ENCODE data around the gene TNNC1.
A peak's percentile ranks its signal among the peaks of the same experiment; 100 is the strongest.

Gene TNNC1

DNA sequence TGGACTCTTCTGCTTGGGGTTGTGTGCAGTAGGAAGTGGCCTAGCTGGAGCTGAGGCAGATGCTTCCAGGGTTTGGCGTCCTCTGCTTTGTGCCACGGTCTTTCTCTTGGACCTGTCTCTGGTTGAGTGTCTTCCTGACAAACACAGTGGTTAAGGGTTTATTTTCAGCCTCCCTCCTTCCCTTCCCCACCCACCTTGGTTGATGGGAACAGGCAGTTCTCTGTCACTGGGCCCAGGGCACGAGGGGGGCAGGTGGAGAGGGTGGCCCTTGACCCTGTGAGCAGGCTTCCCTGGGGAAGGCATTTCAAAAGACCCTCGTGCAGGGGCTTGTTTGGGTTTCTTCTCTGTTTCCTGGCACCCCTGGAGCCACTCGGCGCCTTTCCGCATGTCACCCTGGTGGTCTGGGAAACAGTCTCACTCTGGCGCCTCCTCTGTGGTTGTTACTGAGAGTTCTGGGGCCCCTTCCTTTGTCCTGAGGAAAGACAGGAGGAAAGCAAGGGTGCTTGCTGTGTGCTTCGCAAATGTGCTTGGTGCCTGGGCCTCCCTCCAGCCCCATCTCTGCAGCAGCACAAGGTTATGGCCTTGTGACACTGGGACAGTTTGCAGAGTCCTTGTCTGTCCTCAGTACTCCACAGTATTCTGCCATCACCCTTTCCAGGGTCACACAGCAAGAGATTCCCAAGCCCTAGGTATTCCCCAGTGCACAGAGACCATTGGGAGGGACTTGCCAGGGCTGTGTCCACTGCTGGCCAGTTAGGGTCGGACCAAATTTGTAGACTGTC is 31.0 kb upstream of the TNNC1 start:
- H3K27ac ChIP-seq = peak overlapping the region; percentile 82
- no peaks in the 10 kb centered on the region for H3K9me3 ChIP-seq
- H3K9ac ChIP-seq = peak overlapping the region; percentile 59; the same call in 1 of the 2 replicates
- peaks cover 54% of the 10 kb centered on the region for H3K4me1 ChIP-seq
- H3K36me3 ChIP-seq = peaks cover 87% of the 10 kb centered on the region
- H4K20me1 ChIP-seq = peaks cover 13% of the 10 kb centered on the region
- H3K4me2 ChIP-seq = peak overlapping the region; percentile 86
- H3K4me3 ChIP-seq = no peak overlapping the region
- H3K27me3 ChIP-seq = no peaks in the 10 kb centered on the region
- TF ChIP-seq Cebpa-rat (IDR thresholded peaks at IDR 0.05) = no peak

- Histone ChIP-seq H3K4me1 (peaks cover 43% of the 10 kb centered on the region), H3K9me3 (no peaks in the 10 kb centered on the region), H3K27me3 (no peaks in the 10 kb centered on the region), H4K20me1 (0 out of 2 replicates have a peak, but pooled peaks cover 7% of the 10 kb centered on the region), H3K4me3 (no peak overlapping the region), H3K9ac (0 out of 2 replicates have a peak overlapping the region, but pooled peaks have one; percentile 19), H3K4me2 (no peak overlapping the region), H3K27ac (no peak overlapping the region), H3K36me3 (peaks cover 87% of the 10 kb centered on the region)
- no peak for TF ChIP-seq Cebpa-rat (IDR thresholded peaks at IDR 0.05)
These were observed 29.9 kb upstream of the TNNC1 start for GRCh38 chr3:52483577-52484381.

DNA sequence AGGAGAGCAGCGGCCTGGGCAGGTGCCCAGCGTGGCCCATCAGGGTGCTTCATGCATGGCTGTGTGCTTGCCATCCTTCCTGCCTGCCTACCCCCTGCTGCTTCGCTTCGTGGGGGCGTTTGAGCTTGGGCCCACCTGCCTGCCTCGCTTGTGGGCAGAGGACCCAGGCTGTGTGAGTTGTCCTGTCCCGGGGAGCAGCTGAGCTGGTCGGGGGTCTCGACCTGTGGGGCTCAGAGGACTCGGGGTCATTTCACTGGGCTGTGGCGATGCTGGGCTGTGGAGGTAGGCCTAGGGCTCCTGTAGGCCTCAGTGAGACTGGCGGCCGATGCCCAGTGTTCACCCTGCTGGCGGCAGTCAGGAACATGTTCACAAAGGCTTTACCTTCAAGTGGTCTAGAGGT is 29.2 kb upstream of the TNNC1 start:
- Histone ChIP-seq H3K4me2 (no peak overlapping the region), H3K36me3 (peaks cover 88% of the 10 kb centered on the region), H3K4me1 (peaks cover 42% of the 10 kb centered on the region), H3K9me3 (no peaks in the 10 kb centered on the region), H3K4me3 (no peak overlapping the region), H3K9ac (no peak overlapping the region), H3K27me3 (no peaks in the 10 kb centered on the region), H4K20me1 (0 out of 2 replicates have a peak, but pooled peaks cover 7% of the 10 kb centered on the region), H3K27ac (no peak overlapping the region)
- TF ChIP-seq Cebpa-rat (IDR thresholded peaks at IDR 0.05) = no peak

- Histone ChIP-seq H3K4me1 (peaks cover 42% of the 10 kb centered on the region), H3K36me3 (peaks cover 88% of the 10 kb centered on the region), H3K4me3 (no peak overlapping the region), H3K9me3 (no peaks in the 10 kb centered on the region), H3K27me3 (no peaks in the 10 kb centered on the region), H4K20me1 (0 out of 2 replicates have a peak, but pooled peaks cover 11% of the 10 kb centered on the region), H3K27ac (no peak overlapping the region), H3K9ac (no peak overlapping the region), H3K4me2 (no peak overlapping the region)
- no peak for TF ChIP-seq Cebpa-rat (IDR thresholded peaks at IDR 0.05)
These were observed 28.1 kb upstream of the TNNC1 start for GRCh38 chr3:52481819-52482521.

DNA sequence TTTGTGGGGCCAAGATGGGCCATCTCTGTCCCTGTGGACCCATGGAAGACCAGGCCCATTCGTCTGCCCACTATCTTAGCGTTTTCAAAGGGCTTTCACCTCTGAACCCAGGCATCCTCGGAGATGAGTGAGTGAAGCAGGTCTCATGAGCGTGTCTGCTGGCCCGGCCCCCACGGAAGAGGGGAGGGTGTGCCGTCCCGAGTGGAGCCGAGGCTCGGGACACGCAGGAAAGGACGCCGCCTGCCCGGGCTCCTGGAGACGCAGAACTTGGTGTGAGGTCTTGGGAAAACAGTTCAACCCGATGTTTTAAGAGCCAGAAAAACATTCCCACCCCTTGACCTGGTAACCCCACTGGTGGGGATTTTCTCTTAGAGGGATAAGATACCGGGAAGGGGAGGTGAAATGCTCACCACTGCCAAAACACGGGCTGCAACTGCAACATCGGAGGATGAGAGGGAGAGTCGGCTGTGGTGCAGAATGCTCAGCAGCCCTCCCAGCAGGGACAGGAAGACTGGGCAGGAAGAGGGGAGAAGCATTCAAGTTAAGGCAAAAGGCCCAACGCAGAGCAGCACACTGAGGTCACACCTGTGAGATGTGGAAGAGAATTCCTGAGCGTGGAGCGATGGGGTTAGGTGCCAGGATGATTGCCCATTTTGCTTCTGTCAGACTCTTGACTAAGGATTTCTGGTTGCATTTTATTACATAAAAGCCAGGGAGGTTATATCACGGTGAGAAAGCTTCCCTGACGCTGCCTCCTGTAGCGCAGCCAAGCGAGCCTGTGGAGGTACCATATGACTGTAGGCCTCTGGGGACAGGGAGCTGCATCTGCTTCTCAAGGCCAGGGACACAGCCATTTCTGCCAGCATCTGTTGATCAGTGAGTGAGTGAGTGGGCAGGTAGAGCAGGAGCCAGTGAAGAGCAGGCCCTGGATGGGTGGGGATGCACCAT is 27.2 kb upstream of the TNNC1 start:
- no peak overlapping the region for H3K4me3 ChIP-seq
- peaks cover 88% of the 10 kb centered on the region for H3K36me3 ChIP-seq
- H3K9me3 ChIP-seq = no peaks in the 10 kb centered on the region
- H3K4me2 ChIP-seq = no peak overlapping the region
- TF ChIP-seq Cebpa-rat (IDR thresholded peaks at IDR 0.05) = no peak
- 0 out of 2 replicates have a peak, but pooled peaks cover 11% of the 10 kb centered on the region for H4K20me1 ChIP-seq
- no peaks in the 10 kb centered on the region for H3K27me3 ChIP-seq
- no peak overlapping the region for H3K9ac ChIP-seq
- no peak overlapping the region for H3K27ac ChIP-seq
- peaks cover 33% of the 10 kb centered on the region for H3K4me1 ChIP-seq

GRCh38 chr3:52479877-52480575 is 26.2 kb upstream of the TNNC1 start:
- Histone ChIP-seq H3K4me3 (no peak overlapping the region), H3K4me1 (peaks cover 23% of the 10 kb centered on the region), H3K27me3 (no peaks in the 10 kb centered on the region), H3K9ac (no peak overlapping the region), H3K27ac (no peak overlapping the region), H3K9me3 (no peaks in the 10 kb centered on the region), H3K36me3 (peaks cover 89% of the 10 kb centered on the region), H4K20me1 (0 out of 2 replicates have a peak, but pooled peaks cover 11% of the 10 kb centered on the region), H3K4me2 (no peak overlapping the region)
- TF ChIP-seq Cebpa-rat (IDR thresholded peaks at IDR 0.05) = no peak

DNA sequence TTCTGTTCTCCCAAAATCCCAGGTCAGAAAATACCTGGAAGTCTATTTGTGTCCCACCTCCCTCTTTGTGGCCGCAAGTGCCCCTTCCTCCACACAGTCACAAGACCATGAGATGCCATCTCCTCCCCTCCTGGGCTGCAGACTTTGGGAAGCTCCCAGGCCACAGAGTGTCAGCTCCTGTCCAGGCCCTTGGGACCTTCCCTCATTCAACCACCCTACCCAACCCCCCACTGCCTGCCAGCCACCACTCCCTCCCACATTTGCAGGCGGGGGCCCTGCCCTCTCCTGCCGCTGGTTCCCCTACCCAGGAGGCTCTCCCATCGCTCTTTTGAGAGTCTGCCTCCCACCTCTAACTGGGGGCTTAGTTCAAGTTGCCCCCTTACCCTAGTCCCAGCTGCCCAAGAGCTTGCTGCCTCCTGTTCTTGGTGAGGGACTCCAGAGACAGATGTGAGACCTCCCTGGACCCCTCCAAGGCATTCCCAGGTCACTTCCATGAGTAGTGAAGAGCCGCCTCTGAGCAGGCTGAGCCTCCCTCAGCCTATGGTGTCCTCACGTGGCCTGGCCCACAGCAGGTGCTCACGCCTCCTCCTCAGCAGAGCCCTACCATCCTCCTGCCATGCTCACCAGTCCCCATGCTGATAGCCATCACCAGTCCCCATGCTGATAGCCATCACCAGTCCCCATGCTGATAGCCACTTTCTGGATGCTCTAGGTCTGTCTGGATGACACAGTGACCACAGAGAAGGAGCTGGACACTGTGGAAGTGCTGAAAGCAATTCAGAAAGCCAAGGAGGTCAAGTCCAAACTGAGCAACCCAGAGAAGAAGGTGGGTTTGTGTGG is 25.4 kb upstream of the TNNC1 start:
- H3K27ac ChIP-seq = no peak overlapping the region
- H3K36me3 ChIP-seq = peaks cover 94% of the 10 kb centered on the region
- TF ChIP-seq Cebpa-rat (IDR thresholded peaks at IDR 0.05) = no peak
- H4K20me1 ChIP-seq = 0 out of 2 replicates have a peak, but pooled peaks cover 11% of the 10 kb centered on the region
- no peaks in the 10 kb centered on the region for H3K27me3 ChIP-seq
- H3K4me1 ChIP-seq = peaks cover 15% of the 10 kb centered on the region
- H3K9me3 ChIP-seq = no peaks in the 10 kb centered on the region
- H3K4me2 ChIP-seq = no peak overlapping the region
- no peak overlapping the region for H3K4me3 ChIP-seq
- H3K9ac ChIP-seq = no peak overlapping the region

DNA sequence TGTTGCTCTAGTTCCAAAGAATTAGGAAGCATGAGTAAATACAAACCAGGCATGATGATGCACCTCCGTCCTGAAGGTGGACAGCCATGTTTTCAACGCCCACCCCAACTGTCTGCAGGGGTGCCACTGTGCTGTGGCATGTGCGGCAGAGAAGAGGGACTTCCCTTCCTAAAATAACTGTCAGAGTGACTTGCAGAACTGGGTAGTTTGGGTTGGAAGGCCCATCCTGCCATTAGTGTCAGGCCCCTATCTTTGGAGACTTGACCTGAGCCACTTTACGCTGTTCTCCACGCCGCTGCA is 23.9 kb upstream of the TNNC1 start:
- Histone ChIP-seq H4K20me1 (peaks cover 15% of the 10 kb centered on the region), H3K27me3 (no peaks in the 10 kb centered on the region), H3K9ac (no peak overlapping the region), H3K4me2 (no peak overlapping the region), H3K9me3 (no peaks in the 10 kb centered on the region), H3K4me3 (no peak overlapping the region), H3K36me3 (peaks cover 99% of the 10 kb centered on the region), H3K4me1 (peaks cover 14% of the 10 kb centered on the region), H3K27ac (no peak overlapping the region)
- TF ChIP-seq Cebpa-rat (IDR thresholded peaks at IDR 0.05) = no peak

All from BLaER1 (cell line).